H1 (cell line): Measurements from ENCODE around the gene SLC2A5. TPM values are rescaled to one million over a fixed set of nuclear protein-coding genes. Genes with fewer than 3 reads are reported as not detected.

ENCODE experiments used
- CTCF ChIA-PET: fragments of 300-600 bp; sonication (Branson Sonifier 250); formaldehyde crosslinking; loops from one replicate; lab custom pipeline; 2021; ENCODE audit not compliant: partially characterized antibody; lab: Charles Lee
- POLR2A ChIA-PET: fragments of 300-600 bp; sonication (Branson Sonifier 250); formaldehyde crosslinking; loops from one replicate; lab custom pipeline; 2021; ENCODE audit warnings: inconsistent platforms; ENCODE audit not compliant: partially characterized antibody; lab: Charles Lee
- DNase-seq, 2 experiments: peaks; one replicate each; pipeline versions ENCODE4 v3.0.0 to v3.0.0-alpha.2; 2010 to 2022; ENCODE audit warnings: low spot score in 2 of 2, low read depth in 1 of 2, mixed read lengths in 1 of 2
- FAIRE-seq: peaks from 2 replicates; lab custom pipeline; 2011; peaks lifted over from hg19 to GRCh38; lab: Jason Lieb, UNC
- H2AFZ ChIP-seq: 2 replicates; pipeline ENCODE4 v1.8.1; 2012; ENCODE audit warnings: low read length, inconsistent platforms
- H2AK5ac ChIP-seq: 2 replicates; pipeline ENCODE4 v1.6.1; 2013; ENCODE audit warnings: low read depth, low read length
- H2BK120ac ChIP-seq: replicated peaks from 2 replicates; pipeline ENCODE3; 2013; ENCODE audit warnings: low read depth, low read length, inconsistent platforms
- H2BK12ac ChIP-seq: 2 replicates; pipeline ENCODE4 v1.6.1; 2013; ENCODE audit warnings: low read depth, low read length
- H2BK15ac ChIP-seq: 2 replicates; pipeline ENCODE4 v1.6.1; 2013; ENCODE audit warnings: low read length
- H2BK20ac ChIP-seq: 2 replicates; pipeline ENCODE4 v1.6.1; 2013; ENCODE audit warnings: low read length
- H2BK5ac ChIP-seq: 2 replicates; pipeline ENCODE4 v1.6.1; 2013; ENCODE audit warnings: low read depth, low read length
- H3K14ac ChIP-seq: 2 replicates; pipeline ENCODE4 v1.6.1; 2013; ENCODE audit warnings: inconsistent platforms; ENCODE audit not compliant: insufficient read length
- H3K18ac ChIP-seq: 2 replicates; pipeline ENCODE4 v1.6.1; 2013; ENCODE audit warnings: low read length; ENCODE audit errors: extremely low read depth
- H3K23ac ChIP-seq: 2 replicates; pipeline ENCODE4 v1.6.1; 2013; ENCODE audit warnings: inconsistent platforms; ENCODE audit not compliant: insufficient read length
- H3K23me2 ChIP-seq: 2 replicates; pipeline ENCODE4 v1.6.1; 2013; ENCODE audit warnings: low read depth, low read length
- H3K27ac ChIP-seq: 2 replicates; pipeline ENCODE4 v1.6.1; 2011; ENCODE audit warnings: low read depth, low read length, inconsistent platforms
- H3K27me3 ChIP-seq, 4 experiments: replicated peaks in 1 of 4; 1 replicate in 1 of 4; 2 replicates in 3 of 4; pipeline versions ENCODE4 v1.6.1 to v1.8.1; 2011 to 2013; ENCODE audit warnings: low read length in 3 of 4, mild to moderate bottlenecking in 3 of 4, inconsistent platforms in 2 of 4, mixed read lengths in 2 of 4, moderate library complexity in 1 of 4; ENCODE audit not compliant: control insufficient read depth in 3 of 4, insufficient read depth in 3 of 4; ENCODE audit errors: extremely low read depth in 1 of 4
- H3K36me3 ChIP-seq, 4 experiments: 2 replicates each; pipeline versions ENCODE4 v1.6.1 to v1.8.1; 2011 to 2013; ENCODE audit warnings: mild to moderate bottlenecking in 4 of 4, low read length in 3 of 4, moderate library complexity in 2 of 4, control low read depth in 1 of 4, inconsistent platforms in 1 of 4; ENCODE audit not compliant: insufficient read depth in 4 of 4, control insufficient read depth in 2 of 4
- H3K4ac ChIP-seq: replicated peaks from 2 replicates; pipeline ENCODE3; 2013; ENCODE audit warnings: low read length, low read depth, mixed read lengths, inconsistent platforms; ENCODE audit not compliant: insufficient read length
- H3K4me1 ChIP-seq, 4 experiments: replicated peaks in 1 of 4; 1 replicate in 1 of 4; 2 replicates in 3 of 4; pipeline versions ENCODE4 v1.6.1 to v1.8.1; 2011 to 2013; ENCODE audit warnings: low read length in 3 of 4, inconsistent platforms in 2 of 4, mixed read lengths in 1 of 4; ENCODE audit not compliant: insufficient read depth in 4 of 4, control insufficient read depth in 3 of 4
- H3K4me2 ChIP-seq, 2 experiments: 2 replicates each; pipeline versions ENCODE4 v1.6.1 to v1.8.1; 2011 to 2013; ENCODE audit warnings: low read depth in 2 of 2, low read length in 2 of 2, control low read depth in 1 of 2, inconsistent platforms in 1 of 2, mild to moderate bottlenecking in 1 of 2; ENCODE audit not compliant: insufficient read depth in 1 of 2
- H3K4me3 ChIP-seq, 4 experiments: fragments of 200-600, 300-600 bp in 1 of 4; sonication (generic), shearing (Covaris generic), sonication (Bioruptor Twin) in 1 of 4; 2 replicates each; pipeline versions ENCODE4 v1.5.1 to v1.8.1; 2011 to 2016; ENCODE audit warnings: low read length in 4 of 4, low read depth in 3 of 4, control low read depth in 2 of 4, inconsistent platforms in 2 of 4, mild to moderate bottlenecking in 2 of 4, mixed read lengths in 1 of 4, moderate library complexity in 1 of 4; ENCODE audit not compliant: insufficient read depth in 2 of 4; ENCODE audit errors: extremely low read depth in 1 of 4
- H3K56ac ChIP-seq: replicated peaks from 2 replicates; pipeline ENCODE3; 2013; ENCODE audit warnings: low read depth, mild to moderate bottlenecking, mixed read lengths, low read length, inconsistent platforms; ENCODE audit not compliant: insufficient read length
- H3K79me1 ChIP-seq: 2 replicates; pipeline ENCODE4 v1.6.1; 2013; ENCODE audit warnings: low read depth, low read length, control low read depth
- H3K79me2 ChIP-seq, 2 experiments: 2 replicates each; pipeline versions ENCODE4 v1.6.1 to v1.8.1; 2012 to 2013; ENCODE audit warnings: low read length in 2 of 2, mild to moderate bottlenecking in 2 of 2, inconsistent platforms in 1 of 2; ENCODE audit not compliant: insufficient read depth in 2 of 2, control insufficient read depth in 1 of 2
- H3K9ac ChIP-seq, 4 experiments: replicated peaks in 1 of 4; 1 replicate in 1 of 4; 2 replicates in 3 of 4; pipeline versions ENCODE4 v1.6.1 to v1.8.1; 2011 to 2013; ENCODE audit warnings: low read depth in 3 of 4, low read length in 3 of 4, control low read depth in 2 of 4, mild to moderate bottlenecking in 2 of 4, moderate library complexity in 2 of 4, inconsistent platforms in 1 of 4; ENCODE audit errors: extremely low read depth in 1 of 4
- H3K9me3 ChIP-seq, 2 experiments: 2 replicates each; pipeline versions ENCODE4 v1.6.1 to v1.8.1; 2012 to 2013; ENCODE audit warnings: mild to moderate bottlenecking in 2 of 2, moderate library complexity in 2 of 2, control low read depth in 1 of 2, inconsistent platforms in 1 of 2, low read depth in 1 of 2, low read length in 1 of 2, mixed read lengths in 1 of 2; ENCODE audit not compliant: insufficient read depth in 2 of 2
- H4K20me1 ChIP-seq, 2 experiments: replicated peaks in 1 of 2; 2 replicates each; pipeline versions ENCODE3 to v1.8.1; 2011 to 2013; ENCODE audit warnings: inconsistent platforms in 2 of 2, low read length in 2 of 2, mild to moderate bottlenecking in 1 of 2; ENCODE audit not compliant: insufficient read depth in 2 of 2, control insufficient read depth in 1 of 2
- H4K5ac ChIP-seq: 2 replicates; pipeline ENCODE4 v1.6.1; 2013; ENCODE audit warnings: low read length, low read depth, mixed read lengths, inconsistent platforms; ENCODE audit not compliant: insufficient read length
- H4K8ac ChIP-seq: 2 replicates; pipeline ENCODE4 v1.8.0; 2013; ENCODE audit warnings: mild to moderate bottlenecking, moderate library complexity, low read length, inconsistent platforms; ENCODE audit not compliant: insufficient read depth; ENCODE audit errors: extremely low read depth
- H4K91ac ChIP-seq: replicated peaks from 2 replicates; pipeline ENCODE3; 2013; ENCODE audit warnings: low read length, mixed read lengths, inconsistent platforms; ENCODE audit not compliant: insufficient read length
- ASH2L ChIP-seq: fragments of 200-600, 300-600 bp; sonication (generic); IDR thresholded peaks from one replicate; pipeline ENCODE4 v1.7.1; 2017; ENCODE audit warnings: low read length
- CBX5 ChIP-seq: fragments of 300-800, 300-1000 bp; sonication (generic); IDR thresholded peaks from 2 replicates; pipeline ENCODE4 v1.7.1; 2016; ENCODE audit warnings: antibody characterized with exemption, low read length, low read depth
- E2F6 ChIP-seq: IDR thresholded peaks from 2 replicates; pipeline ENCODE4 v1.6.1; 2012; ENCODE audit warnings: inconsistent platforms
- EZH2 ChIP-seq: fragments of 200-600 bp; sonication (generic); IDR thresholded peaks from 2 replicates; pipeline ENCODE4 v1.7.1; 2012; ENCODE audit warnings: low read depth, mild to moderate bottlenecking, moderate library complexity, low read length, inconsistent platforms; ENCODE audit not compliant: severe bottlenecking
- JUN ChIP-seq: IDR thresholded peaks from 2 replicates; pipeline ENCODE4 v1.6.1; 2011; ENCODE audit warnings: low read depth, mild to moderate bottlenecking, improper control_type of control experiment, low read length
- JUND ChIP-seq: IDR thresholded peaks from 2 replicates; pipeline ENCODE4 v1.6.1; 2011; ENCODE audit warnings: mild to moderate bottlenecking, improper control_type of control experiment, low read length
- PHF8 ChIP-seq: fragments of 200-600 bp; sonication (generic); conservative IDR thresholded peaks from 2 replicates; pipeline ENCODE4 v1.7.1; 2012; ENCODE audit warnings: low read depth, mild to moderate bottlenecking, inconsistent platforms, low read length, moderate library complexity
- RFX5 ChIP-seq: IDR thresholded peaks from 2 replicates; pipeline ENCODE4 v1.6.1; 2011; ENCODE audit warnings: low read depth, low read length, improper control_type of control experiment, borderline replicate concordance
- SIX5 ChIP-seq: IDR thresholded peaks from 2 replicates; pipeline ENCODE4 v1.6.1; 2011; ENCODE audit warnings: mild to moderate bottlenecking, low read depth, low read length
- TAF1 ChIP-seq: IDR thresholded peaks from 2 replicates; pipeline ENCODE4 v1.6.1; 2011; ENCODE audit warnings: mild to moderate bottlenecking, low read depth, low read length
- TEAD4 ChIP-seq: IDR thresholded peaks from 2 replicates; pipeline ENCODE4 v1.6.1; 2012; ENCODE audit warnings: low read depth, low read length, inconsistent platforms, mixed read lengths
- WGBS, 2 experiments: shearing (Covaris generic) in 1 of 2; methylation state at CpG; one replicate each; pipeline versions ENCODE4 v1.1.6 to v1.1.7; 2013 to 2015; ENCODE audit warnings: low lambda C conversion rate in 2 of 2, mixed read lengths in 2 of 2, inconsistent platforms in 1 of 2, low coverage in 1 of 2, missing lambda C conversion rate in 1 of 2; ENCODE audit not compliant: insufficient replicate concordance in 2 of 2, insufficient coverage in 1 of 2, insufficient read length in 1 of 2; ENCODE audit errors: extremely low coverage in 1 of 2, missing lambda C conversion rate in 1 of 2; 5-methylcytosine and 5-hydroxymethylcytosine counted together
- polyA plus RNA-seq, 7 experiments: library from polyadenylated mRNA; depleted of rRNA in 3 of 7; stranded (reverse) in 5 of 7; unstranded in 2 of 7; fragments of >200 nt in 5 of 7; fragments of 200-250 nt in 2 of 7; gene quantifications; 1 replicate in 5 of 7; 2 replicates in 1 of 7; 4 replicates in 1 of 7; pipeline versions ENCODE4 v1.2.1 to v1.2.3, GENCODE V29; 2011 to 2013; ENCODE audit warnings: missing spikeins in 2 of 7, mixed read lengths in 2 of 7
- total RNA-seq: library from RNA; stranded (reverse); fragmentation: NEBNext Ultra II Directional; extraction: Animal tissue kit (Norgen Biotek cat#: 25700); gene quantifications from 2 replicates; pipeline ENCODE4 v1.2.1, GENCODE V29; 2021

Gene SLC2A5
- total and polyA plus RNA-seq, 2 of the 8 experiments (the other 6 are each of a cell fraction or from before 2014, with no cell fraction given), result 0.12 TPM; not detected in 1

DNA sequence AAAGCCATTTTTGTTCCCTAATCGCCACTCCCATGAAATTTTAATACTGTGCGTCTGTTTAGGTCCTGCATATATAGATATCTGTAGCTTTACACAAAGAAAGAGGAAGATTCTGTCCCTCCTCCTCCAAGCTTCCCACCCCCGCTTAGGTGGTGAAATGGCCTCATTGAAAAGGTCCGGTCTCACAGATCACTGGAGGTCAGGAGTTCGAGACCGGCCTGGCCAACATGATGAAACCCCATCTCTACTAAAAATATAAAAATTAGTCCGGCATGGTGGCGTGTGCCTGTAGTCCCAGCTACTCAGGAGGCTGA, 64.1 kb downstream of the SLC2A5 start:
- H3K9ac ChIP-seq, result no peak overlapping the region
- no peak overlapping the region for H3K4me2 ChIP-seq
- 64% methylated on average over 8 of the region's 8 CpGs; no CpG with 5 or more reads in 1 of the 2 experiments for WGBS, 2 experiments
- H4K8ac ChIP-seq, result no peak overlapping the region
- no peak overlapping the region for H2BK120ac ChIP-seq
- no peak overlapping the region for H2BK15ac ChIP-seq
- H4K5ac ChIP-seq, result no peak overlapping the region
- H3K9me3 ChIP-seq, result no peaks in the 10 kb centered on the region
- no peak overlapping the region for H2AK5ac ChIP-seq
- H3K23ac ChIP-seq, result no peak overlapping the region
- no peaks in the 10 kb centered on the region for H3K23me2 ChIP-seq
- H2AFZ ChIP-seq, result no peak overlapping the region
- no peak overlapping the region for H3K27ac ChIP-seq
- H4K20me1 ChIP-seq, result no peaks in the 10 kb centered on the region
- DNase-seq, result no peak
- H3K27me3 ChIP-seq, result no peaks in the 10 kb centered on the region
- H3K4me3 ChIP-seq, result no peak overlapping the region
- H4K91ac ChIP-seq, result no peak overlapping the region
- no peaks in the 10 kb centered on the region for H3K36me3 ChIP-seq
- H3K56ac ChIP-seq, result no peak overlapping the region
- no peaks in the 10 kb centered on the region for H3K79me1 ChIP-seq
- FAIRE-seq, result no peak
- H3K4ac ChIP-seq, result no peak overlapping the region
- CTCF ChIA-PET, result interaction anchor here (0.6 to 10.9 kb wide), 69 partner anchors 9 to 577 kb away, joined by 3 to 156 read pairs (median 4); partner anchors contain the start of gene SLC2A7
- TF ChIP-seq TEAD4 (no peak), SIX5 (no peak), EZH2 (no peak), ASH2L (no peak), RFX5 (no peak), JUND (no peak), E2F6 (no peak), CBX5 (no peak), JUN (no peak), PHF8 (no peak), TAF1 (no peak)
- H3K18ac ChIP-seq, result no peak overlapping the region
- H2BK5ac ChIP-seq, result no peak overlapping the region
- POLR2A ChIA-PET, result interaction anchor here (0.9 to 2.0 kb wide), 5 partner anchors 141 to 149 kb away, joined by 3 to 9 read pairs (median 3); no protein-coding TSS in a partner anchor
- no peak overlapping the region for H2BK20ac ChIP-seq
- no peak overlapping the region for H3K14ac ChIP-seq
- H3K79me2 ChIP-seq, result no peaks in the 10 kb centered on the region
- H2BK12ac ChIP-seq, result no peak overlapping the region
- peaks cover 0 to 2% (median 0%) of the 10 kb centered on the region in 4 experiments; a peak in 1 of 7 replicates for H3K4me1 ChIP-seq
